Measurements from ENCODE around the gene ATOSB.

- TF ChIP-seq, protein P1, sequence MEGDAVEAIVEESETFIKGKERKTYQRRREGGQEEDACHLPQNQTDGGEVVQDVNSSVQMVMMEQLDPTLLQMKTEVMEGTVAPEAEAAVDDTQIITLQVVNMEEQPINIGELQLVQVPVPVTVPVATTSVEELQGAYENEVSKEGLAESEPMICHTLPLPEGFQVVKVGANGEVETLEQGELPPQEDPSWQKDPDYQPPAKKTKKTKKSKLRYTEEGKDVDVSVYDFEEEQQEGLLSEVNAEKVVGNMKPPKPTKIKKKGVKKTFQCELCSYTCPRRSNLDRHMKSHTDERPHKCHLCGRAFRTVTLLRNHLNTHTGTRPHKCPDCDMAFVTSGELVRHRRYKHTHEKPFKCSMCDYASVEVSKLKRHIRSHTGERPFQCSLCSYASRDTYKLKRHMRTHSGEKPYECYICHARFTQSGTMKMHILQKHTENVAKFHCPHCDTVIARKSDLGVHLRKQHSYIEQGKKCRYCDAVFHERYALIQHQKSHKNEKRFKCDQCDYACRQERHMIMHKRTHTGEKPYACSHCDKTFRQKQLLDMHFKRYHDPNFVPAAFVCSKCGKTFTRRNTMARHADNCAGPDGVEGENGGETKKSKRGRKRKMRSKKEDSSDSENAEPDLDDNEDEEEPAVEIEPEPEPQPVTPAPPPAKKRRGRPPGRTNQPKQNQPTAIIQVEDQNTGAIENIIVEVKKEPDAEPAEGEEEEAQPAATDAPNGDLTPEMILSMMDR (IDR thresholded peaks at IDR 0.05): peak in 4 of 6 experiments; percentile 9 to 31 (median 24)
- TF ChIP-seq POLR2A (IDR thresholded peaks at IDR 0.05): peak; percentile 74 to 97
Measured at GRCh38 chr9:35161713-35162604, 46.3 kb upstream of the ATOSB start, which contains the start of gene UNC13B.
